Activated CD8-positive, alpha-beta memory T cell treated with anti-CD3 and anti-CD28 coated beads, Interleukin-2, amount 50 U/mL, for 4 hours (primary cell): ENCODE measurements around the gene PSMD14.

Source experiments
- DNase-seq: peaks from one replicate; pipeline ENCODE4 v3.0.0-alpha.2; 2020

PSMD14 gene

GRCh38 chr2:161421686-161422085 is 113.5 kb downstream of the PSMD14 start:
- DNase-seq: no peak

DNA sequence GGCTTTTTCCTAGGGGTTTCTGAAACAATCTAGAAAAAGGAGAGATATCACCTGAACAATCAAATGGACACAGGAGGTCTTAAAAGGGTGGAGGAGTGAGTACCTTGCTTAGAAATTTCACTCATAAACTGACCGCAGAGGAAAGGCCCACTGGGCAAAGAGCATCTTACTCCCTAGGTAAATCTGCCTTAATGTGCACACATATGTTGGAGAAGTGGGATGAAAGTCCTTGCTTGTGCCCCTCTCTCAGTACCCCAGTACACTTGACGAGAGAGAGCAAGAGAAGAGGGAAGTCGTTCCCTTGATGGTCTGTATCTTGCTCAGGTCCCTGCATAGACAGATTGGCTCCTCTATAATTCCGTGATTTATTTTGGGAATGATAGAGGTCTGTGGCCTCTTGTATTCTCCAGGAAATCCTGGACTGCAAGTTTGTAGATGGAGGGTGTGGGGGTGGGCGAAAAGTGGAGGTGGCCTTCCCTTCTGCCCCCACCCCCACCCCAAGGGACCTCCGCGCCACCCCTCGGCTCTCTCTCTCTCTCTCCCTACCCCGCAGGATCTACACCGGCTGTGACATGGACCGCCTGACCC is 114.7 kb downstream of the PSMD14 start:
- DNase-seq: no peak

DNA sequence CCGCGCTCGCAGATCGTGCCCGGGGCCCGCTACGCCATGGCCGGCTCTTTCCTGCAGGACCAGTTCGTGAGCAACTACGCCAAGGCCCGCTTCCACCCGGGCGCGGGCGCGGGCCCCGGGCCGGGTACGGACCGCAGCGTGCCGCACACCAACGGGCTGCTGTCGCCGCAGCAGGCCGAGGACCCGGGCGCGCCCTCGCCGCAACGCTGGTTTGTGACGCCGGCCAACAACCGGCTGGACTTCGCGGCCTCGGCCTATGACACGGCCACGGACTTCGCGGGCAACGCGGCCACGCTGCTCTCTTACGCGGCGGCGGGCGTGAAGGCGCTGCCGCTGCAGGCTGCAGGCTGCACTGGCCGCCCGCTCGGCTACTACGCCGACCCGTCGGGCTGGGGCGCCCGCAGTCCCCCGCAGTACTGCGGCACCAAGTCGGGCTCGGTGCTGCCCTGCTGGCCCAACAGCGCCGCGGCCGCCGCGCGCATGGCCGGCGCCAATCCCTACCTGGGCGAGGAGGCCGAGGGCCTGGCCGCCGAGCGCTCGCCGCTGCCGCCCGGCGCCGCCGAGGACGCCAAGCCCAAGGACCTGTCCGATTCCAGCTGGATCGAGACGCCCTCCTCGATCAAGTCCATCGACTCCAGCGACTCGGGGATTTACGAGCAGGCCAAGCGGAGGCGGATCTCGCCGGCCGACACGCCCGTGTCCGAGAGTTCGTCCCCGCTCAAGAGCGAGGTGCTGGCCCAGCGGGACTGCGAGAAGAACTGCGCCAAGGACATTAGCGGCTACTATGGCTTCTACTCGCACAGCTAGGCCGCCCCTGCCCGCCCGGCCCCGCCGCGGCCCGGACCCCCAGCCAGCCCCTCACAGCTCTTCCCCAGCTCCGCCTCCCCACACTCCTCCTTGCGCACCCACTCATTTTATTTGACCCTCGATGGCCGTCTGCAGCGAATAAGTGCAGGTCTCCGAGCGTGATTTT is 115.5 kb downstream of the PSMD14 start:
- DNase-seq: no peak

GRCh38 chr2:161424394-161424769 is 116.2 kb downstream of the PSMD14 start:
- DNase-seq: no peak

GRCh38 chr2:161424891-161425727 is 116.9 kb downstream of the PSMD14 start:
- DNase-seq: no peak

DNA sequence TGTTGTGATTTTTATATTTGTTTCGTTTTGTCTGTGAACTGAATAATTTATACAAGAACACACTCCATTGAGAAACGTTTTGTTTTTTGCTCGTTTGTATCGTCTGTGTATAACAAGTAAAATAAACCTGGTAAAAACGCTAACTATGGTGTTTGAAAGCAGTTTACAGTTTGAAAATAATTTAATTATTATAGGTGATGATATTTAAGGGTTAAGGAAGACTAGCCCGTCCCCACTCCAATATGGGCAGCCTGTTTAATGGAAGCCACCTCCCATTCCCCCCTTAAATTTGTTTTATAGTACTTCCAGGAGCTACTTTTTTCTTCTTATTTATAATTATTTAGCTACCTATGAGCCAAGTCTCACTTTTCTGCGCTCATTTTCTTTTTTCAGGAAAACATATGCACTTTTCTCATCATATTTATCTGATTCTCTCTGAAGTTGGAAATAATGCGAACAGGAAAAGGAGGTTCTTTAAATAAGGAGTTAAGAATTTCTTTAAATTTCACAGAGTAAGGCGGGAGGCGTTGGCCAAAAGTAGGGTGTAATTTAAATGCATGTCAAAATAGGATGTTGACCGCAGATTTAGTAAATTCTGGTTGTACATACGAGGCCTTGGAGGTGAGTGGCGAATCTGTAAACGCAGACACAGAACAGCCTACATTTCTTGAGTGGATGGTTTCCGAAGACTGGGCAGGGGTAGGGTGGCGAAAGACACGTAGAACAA is 117.7 kb downstream of the PSMD14 start:
- DNase-seq: no peak

DNA sequence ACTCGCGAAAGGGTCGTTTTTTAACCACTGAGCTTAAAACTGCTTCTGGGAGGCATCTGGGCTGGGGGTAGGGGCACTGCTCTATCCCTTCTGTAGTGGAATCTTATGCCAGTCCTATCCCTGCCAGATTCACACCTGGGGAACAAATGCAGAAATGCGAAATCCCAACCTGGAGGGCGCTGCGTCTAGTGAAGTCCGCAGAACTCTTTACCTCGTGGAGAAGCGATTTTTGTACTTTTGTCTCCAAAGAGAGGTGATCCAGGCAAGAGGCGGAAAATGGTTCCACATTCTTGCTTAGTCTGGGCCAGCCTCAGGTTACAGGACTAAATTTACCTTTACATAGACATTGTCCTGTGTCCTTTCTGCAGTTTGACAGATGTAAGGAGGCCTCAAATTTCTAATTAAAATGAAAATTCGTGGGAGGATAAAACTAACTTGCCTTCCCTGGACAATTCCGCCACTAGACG is 118.3 kb downstream of the PSMD14 start:
- DNase-seq: no peak

GRCh38 chr2:161426922-161427663 is 118.9 kb downstream of the PSMD14 start:
- no peak for DNase-seq

DNA sequence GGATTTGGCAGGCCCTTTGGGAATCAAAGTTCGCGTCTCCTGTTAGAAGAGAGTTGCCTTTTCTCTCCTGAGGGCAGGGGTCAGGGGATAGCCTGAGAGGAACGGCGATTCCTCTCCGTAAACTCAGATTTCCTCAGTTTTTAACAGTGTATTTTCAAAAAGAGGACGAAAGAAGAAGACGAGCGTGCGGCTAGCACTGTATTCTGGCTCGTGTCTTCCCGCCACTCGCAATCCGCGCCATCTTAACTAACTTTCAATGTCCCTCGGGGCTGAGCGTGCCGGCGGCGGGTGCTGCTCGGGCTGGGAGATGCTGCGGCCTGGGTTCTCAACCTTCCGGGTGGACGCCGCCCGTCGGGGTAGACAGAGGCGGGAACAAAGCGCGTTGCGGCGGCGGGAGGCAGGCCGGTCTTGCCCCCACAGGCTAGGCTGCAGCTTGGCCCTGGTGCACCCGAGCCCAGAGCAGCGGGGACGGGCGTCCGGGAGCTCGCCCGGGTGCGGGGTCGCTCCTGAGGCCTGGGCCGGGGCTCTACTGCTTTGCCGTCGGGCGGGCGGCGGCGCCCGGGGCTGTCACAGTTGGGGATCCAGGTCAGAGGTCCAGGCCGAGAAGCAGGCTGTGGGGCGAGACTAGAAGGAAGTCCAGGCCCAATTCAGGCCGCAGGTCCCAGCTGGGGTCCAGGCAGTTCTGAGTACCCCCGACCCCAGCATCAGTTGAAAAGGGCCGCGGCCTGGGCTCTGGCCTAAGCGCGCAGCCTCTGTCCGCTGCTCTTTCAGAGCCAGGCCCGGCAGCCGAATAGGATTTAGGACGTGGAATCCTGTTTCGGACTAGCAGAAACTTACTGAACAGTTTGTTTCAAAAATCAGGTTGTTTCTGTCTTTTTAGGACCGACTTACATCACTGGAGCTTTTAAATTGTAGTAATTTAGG is 119.7 kb downstream of the PSMD14 start:
- no peak for DNase-seq

GRCh38 chr2:161430386-161430785 is 122.2 kb downstream of the PSMD14 start:
- no peak for DNase-seq

DNA sequence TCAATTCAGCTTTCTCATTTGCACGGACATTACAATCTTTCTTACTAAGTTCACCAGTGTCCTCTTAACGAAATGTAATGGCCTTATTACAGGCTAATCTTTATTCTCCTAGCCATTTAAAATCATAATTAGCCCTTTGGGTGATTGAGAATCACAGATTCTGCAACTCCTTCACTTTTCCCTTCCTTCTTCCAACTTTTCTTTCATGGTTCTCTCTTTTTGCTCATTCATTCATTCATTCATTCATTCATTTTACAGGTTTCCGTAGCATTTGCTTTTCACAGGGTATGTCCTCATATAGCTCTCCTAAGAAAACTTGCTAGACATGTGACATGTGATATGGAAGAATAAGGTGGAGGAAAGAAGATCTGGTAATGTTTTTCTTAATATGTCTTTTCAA is 123.9 kb downstream of the PSMD14 start:
- DNase-seq: no peak

DNA sequence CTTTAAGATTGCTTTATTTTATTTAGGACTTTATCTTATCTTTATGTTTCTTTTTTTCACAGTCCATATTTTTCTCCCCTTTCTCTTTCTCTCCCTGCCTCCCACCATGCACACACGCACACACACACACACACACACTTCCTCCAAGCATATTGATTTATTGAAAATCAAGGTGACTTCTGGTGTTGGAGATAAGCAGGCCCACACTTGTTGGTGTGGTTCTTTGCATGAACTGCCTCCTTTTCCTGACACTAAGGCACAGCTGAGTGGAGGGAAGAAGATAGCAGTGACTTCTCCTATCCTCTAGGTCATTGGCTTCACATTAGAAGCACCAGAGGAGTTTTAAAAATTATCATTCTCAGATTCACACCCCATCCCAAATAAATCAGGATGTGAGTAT is 125.9 kb downstream of the PSMD14 start:
- no peak for DNase-seq

DNA sequence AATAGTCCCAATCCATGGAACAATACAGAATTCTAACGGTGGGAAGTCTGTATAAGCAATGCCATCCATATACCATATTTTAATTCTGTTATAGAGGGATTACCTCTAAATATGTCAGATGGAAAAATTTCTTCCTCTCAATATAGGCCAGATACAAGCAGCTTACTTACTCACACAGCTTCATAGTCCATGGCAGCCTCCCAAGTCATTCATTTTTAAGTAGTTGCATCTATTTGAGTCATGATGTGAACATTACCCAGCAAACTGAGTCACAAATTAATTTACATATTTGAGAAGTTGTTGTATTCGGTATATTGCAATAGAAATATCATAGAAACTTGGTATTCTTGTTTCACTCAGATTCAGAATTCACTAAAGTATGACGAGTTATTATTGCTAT is 128.2 kb downstream of the PSMD14 start:
- DNase-seq: no peak

- DNase-seq: no peak
These were observed 130.4 kb downstream of the PSMD14 start for GRCh38 chr2:161438598-161438997.

GRCh38 chr2:161445097-161445496 is 136.9 kb downstream of the PSMD14 start:
- no peak for DNase-seq

- DNase-seq: no peak
These were observed 140.2 kb downstream of the PSMD14 start for GRCh38 chr2:161448431-161448830.
